Measurements from ENCODE around the gene ALPI. TPM values are rescaled to one million over a fixed set of nuclear protein-coding genes. Genes with fewer than 3 reads are reported as not detected.

The ALPI gene
- total RNA-seq, 1 experiment from 2014 or later: not detected

GRCh38 chr2:232463701-232464543, 8.0 kb downstream of the ALPI start:
- ChIA-PET CTCF (interaction anchor here (0.5 kb wide), 1 partner anchor 38 kb away, joined by 4 read pairs; no protein-coding TSS in a partner anchor), POLR2A (interaction anchor here (0.6 kb wide), 1 partner anchor 1341 kb away, joined by 3 read pairs; no protein-coding TSS in a partner anchor)
- intact Hi-C loops (cut with micrococcal nuclease; ENCODE audit: unreplicated experiment) (no loop called here), in situ Hi-C loops (cut with HindIII; ENCODE audit: low pct_unique_long_range_greater_than_20kb, low sequenced_read_pairs) (no loop called here)
- Histone ChIP-seq H3K9me3 (ENCODE audit: control insufficient read depth, insufficient read depth, low read depth, low read length) (no peaks in the 10 kb centered on the region), H3K4me3 (ENCODE audit: low read depth in 2 of 2, low read length in 2 of 2) (no peak overlapping the region), H3K27ac (ENCODE audit: low read length) (no peak overlapping the region), H3K36me3 (ENCODE audit: control insufficient read depth, insufficient read depth, low read length) (no peaks in the 10 kb centered on the region), H3K4me1 (ENCODE audit: control insufficient read depth, insufficient read depth, low read length) (no peaks in the 10 kb centered on the region), H3K27me3 (ENCODE audit: control insufficient read depth, insufficient read depth, low read length) (no peaks in the 10 kb centered on the region; the same call in 1 of the 2 replicates)
- no TSS peak for BruUV-seq (replicated peaks)
- TF ChIP-seq, protein P1, sequence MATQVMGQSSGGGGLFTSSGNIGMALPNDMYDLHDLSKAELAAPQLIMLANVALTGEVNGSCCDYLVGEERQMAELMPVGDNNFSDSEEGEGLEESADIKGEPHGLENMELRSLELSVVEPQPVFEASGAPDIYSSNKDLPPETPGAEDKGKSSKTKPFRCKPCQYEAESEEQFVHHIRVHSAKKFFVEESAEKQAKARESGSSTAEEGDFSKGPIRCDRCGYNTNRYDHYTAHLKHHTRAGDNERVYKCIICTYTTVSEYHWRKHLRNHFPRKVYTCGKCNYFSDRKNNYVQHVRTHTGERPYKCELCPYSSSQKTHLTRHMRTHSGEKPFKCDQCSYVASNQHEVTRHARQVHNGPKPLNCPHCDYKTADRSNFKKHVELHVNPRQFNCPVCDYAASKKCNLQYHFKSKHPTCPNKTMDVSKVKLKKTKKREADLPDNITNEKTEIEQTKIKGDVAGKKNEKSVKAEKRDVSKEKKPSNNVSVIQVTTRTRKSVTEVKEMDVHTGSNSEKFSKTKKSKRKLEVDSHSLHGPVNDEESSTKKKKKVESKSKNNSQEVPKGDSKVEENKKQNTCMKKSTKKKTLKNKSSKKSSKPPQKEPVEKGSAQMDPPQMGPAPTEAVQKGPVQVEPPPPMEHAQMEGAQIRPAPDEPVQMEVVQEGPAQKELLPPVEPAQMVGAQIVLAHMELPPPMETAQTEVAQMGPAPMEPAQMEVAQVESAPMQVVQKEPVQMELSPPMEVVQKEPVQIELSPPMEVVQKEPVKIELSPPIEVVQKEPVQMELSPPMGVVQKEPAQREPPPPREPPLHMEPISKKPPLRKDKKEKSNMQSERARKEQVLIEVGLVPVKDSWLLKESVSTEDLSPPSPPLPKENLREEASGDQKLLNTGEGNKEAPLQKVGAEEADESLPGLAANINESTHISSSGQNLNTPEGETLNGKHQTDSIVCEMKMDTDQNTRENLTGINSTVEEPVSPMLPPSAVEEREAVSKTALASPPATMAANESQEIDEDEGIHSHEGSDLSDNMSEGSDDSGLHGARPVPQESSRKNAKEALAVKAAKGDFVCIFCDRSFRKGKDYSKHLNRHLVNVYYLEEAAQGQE (IDR thresholded peaks at IDR 0.05; ENCODE audit: insufficient read depth in 1 of 2, low read depth in 2 of 2, low read length in 1 of 2): no peak
- TF ChIP-seq POLR2AphosphoS5 (IDR thresholded peaks at IDR 0.05; ENCODE audit: low read depth, low read length) (no peak), SIN3A (IDR thresholded peaks at IDR 0.05; ENCODE audit: borderline replicate concordance, insufficient read depth, low read depth, low read length) (no peak)
- no peak for DNase-seq (ENCODE audit: low read depth, low spot score)
- no peak for ATAC-seq

GRCh38 chr2:232464544-232464885, 8.6 kb downstream of the ALPI start:
- no TSS peak for BruUV-seq (replicated peaks)
- H3K27me3 ChIP-seq (ENCODE audit: control insufficient read depth, insufficient read depth, low read length): no peaks in the 10 kb centered on the region; the same call in 1 of the 2 replicates
- no peak for DNase-seq (ENCODE audit: low read depth, low spot score)
- no peak overlapping the region for H3K27ac ChIP-seq (ENCODE audit: low read length)
- H3K4me3 ChIP-seq (ENCODE audit: low read depth in 2 of 2, low read length in 2 of 2): no peak overlapping the region
- intact Hi-C loops (cut with micrococcal nuclease; ENCODE audit: unreplicated experiment) (no loop called here), in situ Hi-C loops (cut with HindIII; ENCODE audit: low pct_unique_long_range_greater_than_20kb, low sequenced_read_pairs) (no loop called here)
- no peak for TF ChIP-seq SIN3A (IDR thresholded peaks at IDR 0.05; ENCODE audit: borderline replicate concordance, insufficient read depth, low read depth, low read length)
- TF ChIP-seq, protein P1 (IDR thresholded peaks at IDR 0.05; ENCODE audit: insufficient read depth in 1 of 2, low read depth in 2 of 2, low read length in 1 of 2): no peak
- TF ChIP-seq CTCF (IDR thresholded peaks at IDR 0.05): no peak
- no peak for TF ChIP-seq POLR2AphosphoS5 (IDR thresholded peaks at IDR 0.05; ENCODE audit: low read depth, low read length)
- no peak for TF ChIP-seq TCF7L2 (IDR thresholded peaks at IDR 0.05; ENCODE audit: low read depth, low read length)
- peak; percentile 42; the same call in 1 of the 2 replicates for ATAC-seq
- ChIA-PET POLR2A (interaction anchor here (0.6 kb wide), 2 partner anchors 724 to 1341 kb away, joined by 3 to 13 read pairs; no protein-coding TSS in a partner anchor), CTCF (no interaction called here)
- H3K36me3 ChIP-seq (ENCODE audit: control insufficient read depth, insufficient read depth, low read length): no peaks in the 10 kb centered on the region
- H3K4me1 ChIP-seq (ENCODE audit: control insufficient read depth, insufficient read depth, low read length): no peaks in the 10 kb centered on the region
- H3K9me3 ChIP-seq (ENCODE audit: control insufficient read depth, insufficient read depth, low read depth, low read length): no peaks in the 10 kb centered on the region
